ENCODE data around the gene TGM3.

Gene TGM3

GRCh38 chr20:2323051-2323450, 27.2 kb downstream of the TGM3 start:
- TF ChIP-seq, protein P1, sequence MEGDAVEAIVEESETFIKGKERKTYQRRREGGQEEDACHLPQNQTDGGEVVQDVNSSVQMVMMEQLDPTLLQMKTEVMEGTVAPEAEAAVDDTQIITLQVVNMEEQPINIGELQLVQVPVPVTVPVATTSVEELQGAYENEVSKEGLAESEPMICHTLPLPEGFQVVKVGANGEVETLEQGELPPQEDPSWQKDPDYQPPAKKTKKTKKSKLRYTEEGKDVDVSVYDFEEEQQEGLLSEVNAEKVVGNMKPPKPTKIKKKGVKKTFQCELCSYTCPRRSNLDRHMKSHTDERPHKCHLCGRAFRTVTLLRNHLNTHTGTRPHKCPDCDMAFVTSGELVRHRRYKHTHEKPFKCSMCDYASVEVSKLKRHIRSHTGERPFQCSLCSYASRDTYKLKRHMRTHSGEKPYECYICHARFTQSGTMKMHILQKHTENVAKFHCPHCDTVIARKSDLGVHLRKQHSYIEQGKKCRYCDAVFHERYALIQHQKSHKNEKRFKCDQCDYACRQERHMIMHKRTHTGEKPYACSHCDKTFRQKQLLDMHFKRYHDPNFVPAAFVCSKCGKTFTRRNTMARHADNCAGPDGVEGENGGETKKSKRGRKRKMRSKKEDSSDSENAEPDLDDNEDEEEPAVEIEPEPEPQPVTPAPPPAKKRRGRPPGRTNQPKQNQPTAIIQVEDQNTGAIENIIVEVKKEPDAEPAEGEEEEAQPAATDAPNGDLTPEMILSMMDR (IDR thresholded peaks at IDR 0.05; ENCODE audit: control insufficient read depth, extremely low read depth, insufficient read depth) = no peak
- no peak for DNase-seq (ENCODE audit: low read depth)

DNA sequence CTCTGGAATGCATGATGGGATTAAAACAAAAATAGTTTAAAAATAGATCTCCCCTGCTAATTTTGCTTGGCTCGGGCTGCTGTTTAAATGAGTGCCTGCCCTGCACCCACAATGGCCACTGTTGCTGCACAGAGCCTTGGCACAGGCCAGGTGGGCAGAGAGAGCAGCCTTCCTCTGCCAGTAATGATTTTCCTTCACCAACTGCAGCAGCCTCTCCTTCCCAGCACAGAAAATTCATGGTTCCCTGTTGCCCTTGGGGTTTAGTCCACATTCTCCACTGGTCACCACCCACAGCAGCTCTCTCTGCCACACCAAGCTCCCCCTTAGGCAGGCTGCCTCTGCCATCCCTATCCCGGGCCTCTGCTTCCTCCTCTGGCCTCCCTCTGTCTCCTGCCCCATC, 30.2 kb downstream of the TGM3 start:
- TF ChIP-seq, protein P1 (IDR thresholded peaks at IDR 0.05; ENCODE audit: control insufficient read depth, extremely low read depth, insufficient read depth) = no peak
- DNase-seq (ENCODE audit: low read depth) = no peak
- H3K4me3 ChIP-seq (ENCODE audit: low read depth, low read length) = no peak overlapping the region

More at GRCh38 chr20:2323051-2323450, 27.2 kb downstream of the TGM3 start:
- H3K4me3 ChIP-seq (ENCODE audit: low read depth, low read length) = no peak overlapping the region

GRCh38 chr20:2327620-2328555, 32.1 kb downstream of the TGM3 start:
- H3K4me3 ChIP-seq (ENCODE audit: low read depth, low read length) = no peak overlapping the region
- TF ChIP-seq, protein P1 (IDR thresholded peaks at IDR 0.05; ENCODE audit: control insufficient read depth, extremely low read depth, insufficient read depth) = no peak
- no peak for DNase-seq (ENCODE audit: low read depth)

GRCh38 chr20:2329286-2329685, 33.5 kb downstream of the TGM3 start:
- TF ChIP-seq, protein P1 (IDR thresholded peaks at IDR 0.05; ENCODE audit: control insufficient read depth, extremely low read depth, insufficient read depth) = no peak
- H3K4me3 ChIP-seq (ENCODE audit: low read depth, low read length) = no peak overlapping the region
- no peak for DNase-seq (ENCODE audit: low read depth)

GRCh38 chr20:2330090-2330695, 34.4 kb downstream of the TGM3 start:
- DNase-seq (ENCODE audit: low read depth) = peak; percentile 97
- H3K4me3 ChIP-seq (ENCODE audit: low read depth, low read length) = peak overlapping the region; percentile 22; the same call in 1 of the 2 replicates
- TF ChIP-seq, protein P1 (IDR thresholded peaks at IDR 0.05; ENCODE audit: control insufficient read depth, extremely low read depth, insufficient read depth) = no peak

- TF ChIP-seq, protein P1 (IDR thresholded peaks at IDR 0.05; ENCODE audit: control insufficient read depth, extremely low read depth, insufficient read depth) = no peak
Observed at GRCh38 chr20:2331106-2331505, 35.3 kb downstream of the TGM3 start.

More at GRCh38 chr20:2331106-2331505, 35.3 kb downstream of the TGM3 start:
- DNase-seq (ENCODE audit: low read depth) = no peak
- H3K4me3 ChIP-seq (ENCODE audit: low read depth, low read length) = no peak overlapping the region

All from LNCaP clone FGC (cell line).